ENCODE measurements around the gene ARHGEF7.

The ARHGEF7 gene

DNA sequence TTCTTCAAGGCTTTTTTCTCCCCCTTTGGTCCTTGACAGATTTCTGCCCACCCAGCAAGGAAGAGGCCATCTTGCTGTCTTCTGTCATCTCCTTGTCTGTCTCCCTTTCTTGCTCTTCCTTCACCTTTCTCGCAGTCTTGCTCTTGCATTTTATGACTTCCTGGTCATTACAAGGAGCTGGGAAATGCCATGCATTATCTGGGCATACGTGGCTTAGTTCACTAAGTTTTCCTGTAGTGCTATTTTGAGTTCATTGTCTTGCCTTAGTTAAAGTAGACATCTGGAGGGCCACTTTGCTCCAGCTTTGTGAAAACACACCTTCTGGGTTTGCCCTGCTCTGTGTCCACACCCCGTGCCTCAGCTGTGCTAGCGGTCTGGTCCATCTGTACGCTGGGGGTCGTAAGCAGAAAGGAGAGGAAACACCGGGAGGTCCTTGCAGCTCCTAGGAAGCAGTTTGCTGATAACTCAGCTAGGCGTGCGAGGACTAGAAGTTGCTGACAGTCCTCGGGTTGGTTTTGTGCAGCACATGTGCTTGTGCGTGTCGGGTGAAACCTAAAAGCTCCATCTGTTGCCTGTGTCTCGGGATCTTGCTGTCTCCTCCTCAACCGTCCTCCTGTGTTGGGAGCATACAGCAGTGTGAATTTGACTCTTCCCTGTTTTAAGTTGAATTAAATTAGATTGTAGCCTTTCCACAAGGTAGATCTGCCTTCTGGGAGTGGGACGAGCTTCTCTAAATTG, 59.4 kb downstream of the ARHGEF7 start:
- H4K20me1 ChIP-seq (ENCODE audit: insufficient read depth, low read length) = no peaks in the 10 kb centered on the region
- no peaks in the 10 kb centered on the region for H3K27me3 ChIP-seq (ENCODE audit: insufficient read depth, low read length)
- no peak overlapping the region for H3K4me3 ChIP-seq (ENCODE audit: low read depth, low read length, poor library complexity, severe bottlenecking)
- no peak overlapping the region for H2AFZ ChIP-seq (ENCODE audit: low read length)
- no peak for TF ChIP-seq EZH2 (IDR thresholded peaks at IDR 0.05; ENCODE audit: borderline replicate concordance, low read length)
- TF ChIP-seq, protein P1, sequence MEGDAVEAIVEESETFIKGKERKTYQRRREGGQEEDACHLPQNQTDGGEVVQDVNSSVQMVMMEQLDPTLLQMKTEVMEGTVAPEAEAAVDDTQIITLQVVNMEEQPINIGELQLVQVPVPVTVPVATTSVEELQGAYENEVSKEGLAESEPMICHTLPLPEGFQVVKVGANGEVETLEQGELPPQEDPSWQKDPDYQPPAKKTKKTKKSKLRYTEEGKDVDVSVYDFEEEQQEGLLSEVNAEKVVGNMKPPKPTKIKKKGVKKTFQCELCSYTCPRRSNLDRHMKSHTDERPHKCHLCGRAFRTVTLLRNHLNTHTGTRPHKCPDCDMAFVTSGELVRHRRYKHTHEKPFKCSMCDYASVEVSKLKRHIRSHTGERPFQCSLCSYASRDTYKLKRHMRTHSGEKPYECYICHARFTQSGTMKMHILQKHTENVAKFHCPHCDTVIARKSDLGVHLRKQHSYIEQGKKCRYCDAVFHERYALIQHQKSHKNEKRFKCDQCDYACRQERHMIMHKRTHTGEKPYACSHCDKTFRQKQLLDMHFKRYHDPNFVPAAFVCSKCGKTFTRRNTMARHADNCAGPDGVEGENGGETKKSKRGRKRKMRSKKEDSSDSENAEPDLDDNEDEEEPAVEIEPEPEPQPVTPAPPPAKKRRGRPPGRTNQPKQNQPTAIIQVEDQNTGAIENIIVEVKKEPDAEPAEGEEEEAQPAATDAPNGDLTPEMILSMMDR (IDR thresholded peaks at IDR 0.05; ENCODE audit: low read length) = no peak
- H3K36me3 ChIP-seq (ENCODE audit: insufficient read depth, low read length) = peaks cover 71% of the 10 kb centered on the region
- no peak overlapping the region for H3K4me2 ChIP-seq (ENCODE audit: low read length)
- no peaks in the 10 kb centered on the region for H3K9me3 ChIP-seq (ENCODE audit: low read length)
- no peaks in the 10 kb centered on the region for H3F3A ChIP-seq (ENCODE audit: insufficient read depth, low read length)
- peaks cover 40% of the 10 kb centered on the region for H3K79me2 ChIP-seq (ENCODE audit: insufficient read depth, low read length)
- no peak overlapping the region for H3K27ac ChIP-seq (ENCODE audit: low read depth, low read length, poor library complexity, severe bottlenecking)
- H3K4me1 ChIP-seq (ENCODE audit: insufficient read depth, low read length, severe bottlenecking) = peaks cover 51% of the 10 kb centered on the region
- H3K9ac ChIP-seq (ENCODE audit: low read length) = no peak overlapping the region
- H3K9me2 ChIP-seq (ENCODE audit: low read depth, low read length) = no peaks in the 10 kb centered on the region

DNA sequence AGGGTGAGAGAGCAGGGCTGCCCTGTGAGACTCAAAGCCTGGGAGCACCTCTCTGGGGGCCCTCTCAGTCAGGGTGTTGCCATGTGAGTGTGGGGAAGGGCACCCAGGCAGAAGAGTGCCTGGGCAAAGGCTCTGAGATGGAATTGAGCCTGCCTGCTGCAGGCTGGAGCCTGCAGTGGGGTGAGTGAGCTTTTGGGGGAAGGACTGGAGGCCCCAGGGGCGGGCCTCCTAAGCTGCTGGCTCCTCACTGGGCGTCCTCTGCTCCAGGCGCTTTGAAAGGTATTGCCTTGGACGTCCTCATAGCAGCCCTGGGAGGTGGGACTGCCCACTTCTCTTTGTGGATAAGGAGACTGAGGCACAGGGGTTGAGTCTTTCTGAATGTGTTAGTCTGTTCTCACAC, 60.3 kb downstream of the ARHGEF7 start:
- Histone ChIP-seq H3K9ac (ENCODE audit: low read length) (no peak overlapping the region), H3K4me2 (ENCODE audit: low read length) (no peak overlapping the region), H3K9me2 (ENCODE audit: low read depth, low read length) (no peaks in the 10 kb centered on the region), H3F3A (ENCODE audit: insufficient read depth, low read length) (no peaks in the 10 kb centered on the region), H3K4me1 (ENCODE audit: insufficient read depth, low read length, severe bottlenecking) (peaks cover 55% of the 10 kb centered on the region), H2AFZ (ENCODE audit: low read length) (no peak overlapping the region), H3K9me3 (ENCODE audit: low read length) (no peaks in the 10 kb centered on the region), H3K4me3 (ENCODE audit: low read depth, low read length, poor library complexity, severe bottlenecking) (no peak overlapping the region), H3K36me3 (ENCODE audit: insufficient read depth, low read length) (peaks cover 69% of the 10 kb centered on the region), H3K79me2 (ENCODE audit: insufficient read depth, low read length) (peaks cover 41% of the 10 kb centered on the region), H4K20me1 (ENCODE audit: insufficient read depth, low read length) (no peaks in the 10 kb centered on the region), H3K27ac (ENCODE audit: low read depth, low read length, poor library complexity, severe bottlenecking) (peak overlapping the region; percentile 91), H3K27me3 (ENCODE audit: insufficient read depth, low read length) (no peaks in the 10 kb centered on the region)
- TF ChIP-seq, protein P1 (IDR thresholded peaks at IDR 0.05; ENCODE audit: low read length) = no peak
- TF ChIP-seq EZH2 (IDR thresholded peaks at IDR 0.05; ENCODE audit: borderline replicate concordance, low read length) = no peak

DNA sequence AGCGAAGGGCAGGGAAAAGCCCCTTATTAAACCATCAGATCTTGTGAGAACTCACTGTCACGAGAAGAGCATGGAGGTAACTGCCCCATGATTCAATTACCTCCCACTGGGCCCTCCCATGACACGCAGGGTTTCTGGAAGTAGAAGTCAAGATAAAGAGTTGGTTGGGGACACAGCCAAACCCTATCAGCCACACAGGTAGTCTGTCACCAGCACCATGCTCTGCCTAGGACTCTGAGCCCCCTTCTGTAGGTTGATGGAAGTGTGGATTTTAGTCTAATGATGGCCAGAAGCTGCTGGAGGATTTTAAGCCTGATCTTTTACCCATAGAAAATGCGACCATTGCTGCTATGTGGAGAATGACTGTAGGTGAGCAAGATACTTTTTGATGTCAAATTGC, 60.8 kb downstream of the ARHGEF7 start:
- H3K4me1 ChIP-seq (ENCODE audit: insufficient read depth, low read length, severe bottlenecking) = peaks cover 55% of the 10 kb centered on the region
- no peak overlapping the region for H2AFZ ChIP-seq (ENCODE audit: low read length)
- peak overlapping the region; percentile 91 for H3K27ac ChIP-seq (ENCODE audit: low read depth, low read length, poor library complexity, severe bottlenecking)
- no peaks in the 10 kb centered on the region for H3K9me2 ChIP-seq (ENCODE audit: low read depth, low read length)
- no peak overlapping the region for H3K4me3 ChIP-seq (ENCODE audit: low read depth, low read length, poor library complexity, severe bottlenecking)
- no peaks in the 10 kb centered on the region for H3K27me3 ChIP-seq (ENCODE audit: insufficient read depth, low read length)
- TF ChIP-seq, protein P1 (IDR thresholded peaks at IDR 0.05; ENCODE audit: low read length) = no peak
- no peak for TF ChIP-seq EZH2 (IDR thresholded peaks at IDR 0.05; ENCODE audit: borderline replicate concordance, low read length)
- no peaks in the 10 kb centered on the region for H3F3A ChIP-seq (ENCODE audit: insufficient read depth, low read length)
- H3K36me3 ChIP-seq (ENCODE audit: insufficient read depth, low read length) = peaks cover 69% of the 10 kb centered on the region
- no peaks in the 10 kb centered on the region for H4K20me1 ChIP-seq (ENCODE audit: insufficient read depth, low read length)
- H3K4me2 ChIP-seq (ENCODE audit: low read length) = no peak overlapping the region
- H3K9me3 ChIP-seq (ENCODE audit: low read length) = no peaks in the 10 kb centered on the region
- no peak overlapping the region for H3K9ac ChIP-seq (ENCODE audit: low read length)
- peaks cover 40% of the 10 kb centered on the region for H3K79me2 ChIP-seq (ENCODE audit: insufficient read depth, low read length)
